GM18907 (cell line): ENCODE measurements around the gene PLCB1.

Experiments
- ATAC-seq: cut with Tn5 transposase; IDR thresholded peaks from one replicate; pipeline ENCODE4 v1.9.1; 2021; ENCODE audit warnings: mild to moderate bottlenecking, moderate library complexity; ENCODE audit not compliant: unreplicated experiment

Gene PLCB1

GRCh38 chr20:8128291-8129060 lies 3.6 kb upstream of the PLCB1 start:
- ATAC-seq, result no peak

- ATAC-seq, result no peak
These were observed 2.7 kb upstream of the PLCB1 start for GRCh38 chr20:8129211-8129976.

- no peak for ATAC-seq
These were observed 1.1 kb upstream of the PLCB1 start for GRCh38 chr20:8130840-8131526.

DNA sequence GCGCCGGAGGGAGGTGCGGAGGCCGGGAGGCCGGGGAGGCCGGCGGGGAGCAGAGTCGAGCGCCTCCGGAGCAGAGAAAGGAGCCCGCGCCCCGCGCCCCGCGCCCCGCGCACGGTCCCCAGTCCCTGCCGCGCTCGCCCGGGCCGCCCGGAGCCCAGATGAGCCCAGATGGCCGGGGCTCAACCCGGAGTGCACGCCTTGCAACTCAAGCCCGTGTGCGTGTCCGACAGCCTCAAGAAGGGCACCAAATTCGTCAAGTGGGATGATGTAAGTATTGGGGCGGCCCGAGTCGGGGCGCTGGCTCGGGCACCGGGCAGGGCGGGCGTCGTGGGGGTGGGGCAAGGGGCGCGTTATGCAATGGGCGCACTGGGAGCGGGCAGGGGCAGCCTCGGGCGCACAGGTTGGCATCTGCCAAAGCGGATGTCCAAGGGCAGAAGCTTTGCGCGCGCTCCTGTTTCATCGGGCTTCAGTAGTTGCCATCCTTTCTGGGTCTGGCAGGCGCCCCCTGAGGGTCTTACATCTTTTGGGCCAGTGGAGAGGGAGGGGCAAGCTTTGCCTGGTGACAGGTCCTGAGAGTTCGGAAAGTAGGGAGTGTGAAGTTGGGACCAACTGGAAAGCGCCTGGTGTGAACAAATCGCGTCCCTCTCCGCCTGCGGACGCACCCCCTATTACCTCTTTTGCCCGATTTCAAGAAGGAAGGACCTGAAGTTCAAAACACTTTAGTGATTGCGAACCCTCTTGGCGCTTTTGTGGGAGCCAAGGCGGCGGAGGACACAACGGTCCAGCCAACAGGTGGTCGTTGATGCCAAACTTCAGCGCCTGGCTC lies 631 bp downstream of the PLCB1 start:
- no peak for ATAC-seq

- no peak for ATAC-seq
These were observed 1.3 kb downstream of the PLCB1 start for GRCh38 chr20:8133310-8133768.

DNA sequence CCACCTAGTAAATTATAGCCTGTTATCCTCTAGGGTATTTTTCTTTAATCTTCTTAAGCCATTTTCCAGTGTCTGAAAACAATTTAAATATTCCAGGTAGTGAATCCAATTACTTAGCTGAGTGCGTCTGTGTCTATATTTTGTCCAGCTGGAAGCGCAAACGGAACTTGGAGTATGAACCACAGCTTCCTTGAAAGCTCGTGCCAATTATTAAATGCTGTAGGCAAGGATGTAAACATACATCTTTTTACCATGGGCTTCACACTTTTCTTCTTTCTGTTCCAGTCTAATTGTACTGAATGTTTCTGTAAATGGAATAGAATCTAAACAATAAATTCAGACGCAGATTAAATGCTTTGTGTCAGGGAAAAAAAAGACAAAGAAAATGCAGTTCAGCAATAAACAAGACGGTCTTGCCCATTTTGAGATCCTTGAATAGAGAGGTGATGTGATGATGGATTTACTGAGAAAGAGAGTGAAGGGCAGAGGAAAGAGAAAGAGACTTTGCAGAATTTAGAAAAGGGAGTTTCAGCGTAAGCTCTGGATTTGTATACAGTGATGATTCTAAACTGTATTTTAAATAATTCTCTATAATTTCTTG lies 1.9 kb downstream of the PLCB1 start:
- ATAC-seq, result no peak

DNA sequence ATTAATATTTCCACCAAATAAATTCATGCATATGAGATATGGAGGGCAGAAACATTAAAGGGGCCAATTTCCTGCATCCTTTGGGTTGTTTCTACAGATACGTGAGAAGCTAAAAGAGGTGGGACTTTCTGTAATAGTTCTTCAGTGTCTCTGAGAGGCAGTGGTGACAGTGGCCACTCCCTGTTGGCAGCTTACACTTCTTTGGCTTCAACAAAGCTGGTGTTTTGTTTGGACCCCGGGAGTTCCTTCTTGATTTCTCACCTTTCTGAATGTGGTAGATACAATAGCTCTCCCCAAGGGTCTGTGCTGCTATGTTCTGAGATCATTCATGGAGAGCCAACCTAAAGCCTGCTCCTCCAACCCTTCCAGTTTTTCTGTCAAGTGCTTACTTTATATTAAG lies 7.8 kb downstream of the PLCB1 start:
- no peak for ATAC-seq

GRCh38 chr20:8143474-8143873 lies 11.4 kb downstream of the PLCB1 start:
- ATAC-seq, result no peak

GRCh38 chr20:8144282-8145245 lies 12.5 kb downstream of the PLCB1 start:
- ATAC-seq, result no peak

DNA sequence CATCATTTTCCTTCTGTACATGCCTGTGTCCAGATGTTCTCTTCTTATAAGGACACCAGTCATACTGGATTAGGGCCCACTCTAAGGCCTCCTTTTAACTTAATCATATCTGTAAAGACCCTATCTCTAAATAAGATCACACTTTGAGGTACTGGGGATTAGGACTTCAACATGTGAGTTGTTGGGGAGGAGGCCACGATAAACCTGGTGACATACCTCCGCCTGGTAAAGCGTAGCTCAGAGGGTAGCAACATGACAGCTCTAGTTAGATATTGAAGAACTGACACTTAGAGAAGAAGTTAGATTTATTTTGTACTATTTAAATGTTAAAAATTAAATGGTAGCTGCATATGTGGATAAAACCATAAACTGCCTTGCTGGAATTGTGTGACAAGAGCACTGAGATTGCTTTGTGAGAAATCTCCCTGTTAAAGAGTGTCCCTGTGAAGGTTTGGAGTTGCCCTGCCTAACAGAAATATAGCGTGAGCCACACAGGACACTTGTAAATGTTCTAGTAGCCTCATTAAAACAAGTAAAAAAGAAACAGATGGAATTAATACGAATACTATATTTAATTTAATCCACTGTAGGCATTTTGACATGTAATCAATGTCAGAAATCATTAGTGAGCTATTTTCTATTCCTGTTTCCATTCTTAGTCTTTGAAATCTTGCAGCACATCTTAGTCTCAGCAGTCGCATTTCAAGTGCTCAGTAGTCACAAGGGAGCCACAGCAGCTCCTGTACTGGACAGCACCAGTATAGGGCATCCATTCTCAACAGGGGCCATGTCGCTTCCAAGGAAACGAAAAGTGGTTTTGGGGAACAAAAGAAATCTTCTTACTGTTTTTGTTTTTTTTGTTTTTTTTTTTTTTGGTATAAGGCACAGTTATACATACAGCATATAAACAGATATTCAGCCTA lies 13.4 kb downstream of the PLCB1 start:
- ATAC-seq, result no peak

- no peak for ATAC-seq
These were observed 15.4 kb downstream of the PLCB1 start for GRCh38 chr20:8147476-8147875.

- no peak for ATAC-seq
These were observed 16.4 kb downstream of the PLCB1 start for GRCh38 chr20:8148501-8148900.

DNA sequence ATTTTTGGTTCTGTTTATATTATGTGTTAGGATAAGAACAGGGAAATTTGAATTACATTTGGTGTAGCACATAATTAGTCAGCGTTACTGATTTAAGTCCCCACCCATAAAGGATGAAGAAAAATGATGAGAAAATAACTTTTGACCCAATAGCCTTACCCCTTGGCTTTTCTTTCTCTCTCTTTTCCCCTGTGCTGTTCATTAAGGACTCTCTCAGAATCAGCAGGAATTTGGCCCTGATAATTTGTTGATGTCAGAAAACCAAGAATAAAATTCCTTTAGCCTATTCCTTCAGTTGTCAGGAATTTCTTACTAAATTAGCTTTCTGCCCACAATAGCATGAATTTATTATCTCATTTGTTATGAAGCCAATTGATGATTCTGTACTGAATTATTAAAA lies 18.5 kb downstream of the PLCB1 start:
- ATAC-seq, result no peak

DNA sequence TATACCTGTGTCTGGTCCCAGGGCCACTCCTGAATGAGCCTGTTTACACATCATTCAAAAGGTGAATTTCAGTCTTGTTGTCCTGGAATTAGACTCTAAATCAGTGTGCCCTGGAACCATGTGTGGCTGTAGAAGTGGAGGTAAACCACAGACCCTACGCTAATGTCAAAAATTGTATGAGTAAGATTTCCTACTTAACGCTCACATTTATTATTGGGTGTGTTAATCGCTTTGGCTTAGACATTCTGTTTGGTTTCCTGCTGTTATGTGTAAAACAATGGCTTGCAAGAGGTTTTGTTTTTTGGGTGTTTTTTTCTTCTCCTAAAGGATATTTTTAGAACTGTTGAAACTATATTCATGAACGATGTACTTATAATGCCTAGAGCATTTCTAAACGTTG lies 19.3 kb downstream of the PLCB1 start:
- no peak for ATAC-seq

DNA sequence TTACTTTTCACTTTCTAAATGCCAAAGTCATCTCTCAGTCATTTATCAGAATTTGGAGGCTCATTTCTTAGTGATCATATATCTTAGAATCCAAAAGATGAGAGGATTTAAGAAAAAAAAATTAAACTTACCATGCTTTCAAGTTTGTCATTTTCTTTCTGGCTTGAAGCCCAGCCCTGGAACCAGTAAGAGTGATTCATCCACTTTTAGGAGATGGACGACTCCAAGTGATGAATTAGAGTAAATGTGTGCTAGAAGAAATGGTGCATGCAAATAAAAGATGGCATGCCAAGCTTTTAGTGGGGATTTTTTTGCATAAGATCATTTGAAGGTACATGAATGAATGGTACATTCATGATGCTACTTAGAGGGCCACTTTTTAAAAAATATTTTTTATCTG lies 20.1 kb downstream of the PLCB1 start:
- ATAC-seq, result no peak

GRCh38 chr20:8152847-8153246 lies 20.8 kb downstream of the PLCB1 start:
- ATAC-seq, result no peak

DNA sequence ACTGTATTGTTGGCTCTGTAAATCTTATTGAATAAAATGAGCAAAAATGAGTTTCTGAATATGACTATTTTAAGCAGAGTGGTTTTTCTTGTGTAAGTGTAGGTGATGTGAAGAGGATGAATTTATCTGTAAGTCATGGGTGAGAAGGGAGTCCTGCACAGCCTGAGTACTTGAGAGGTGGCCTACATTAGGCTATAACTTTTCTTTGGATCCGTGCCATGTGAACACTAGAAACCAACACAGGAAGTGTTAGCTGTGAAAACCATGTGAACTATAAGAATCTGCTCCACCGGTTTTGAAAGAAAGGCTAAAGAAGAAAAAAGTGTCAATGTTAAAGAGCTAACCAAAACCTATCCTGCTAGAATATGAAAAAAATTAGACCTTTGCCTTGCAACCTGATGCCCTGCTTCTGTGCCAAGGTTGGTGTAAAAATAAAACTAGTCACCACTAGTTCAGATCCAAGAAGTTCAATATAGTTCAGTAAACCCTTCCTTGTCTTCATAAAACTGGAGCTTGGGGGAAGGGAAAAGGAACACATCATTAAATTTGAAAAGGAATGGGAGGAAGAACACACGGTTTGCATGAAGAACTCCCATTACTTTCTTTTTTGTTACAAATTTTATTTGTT lies 21.3 kb downstream of the PLCB1 start:
- peak; percentile 72 for ATAC-seq

GRCh38 chr20:8154638-8155037 lies 22.6 kb downstream of the PLCB1 start:
- no peak for ATAC-seq
